GM12878 (cell line): Measurements from ENCODE around the gene ARID1A. TPM values are rescaled to one million over a fixed set of nuclear protein-coding genes. Genes with fewer than 3 reads are reported as not detected.
A peak's percentile ranks its signal among the peaks of the same experiment; 100 is the strongest.

ENCODE experiments used
- ATAC-seq: fragments of 200-7000 bp; cut with Tn5 transposase; 3 replicates; pipeline ENCODE4 v1.9.1; 2020; ENCODE audit warnings: mild to moderate bottlenecking, moderate library complexity
- BruUV-seq: library from RNA; stranded (reverse); fragments of 400-500 nt; replicated peaks from 2 replicates; lab custom pipeline; 2021; lab: Mats Ljungman, UMichigan
- CTCF ChIA-PET: fragments of 300-600 bp; sonication (Branson Sonifier 250); formaldehyde crosslinking; extraction: SDS; loops from one replicate; lab custom pipeline; 2021; ENCODE audit warnings: inconsistent platforms; lab: Yijun Ruan, JAX
- POLR2A ChIA-PET: fragments of 350-600 bp; formaldehyde crosslinking; extraction: SDS; loops from one replicate; lab custom pipeline; 2021; ENCODE audit warnings: inconsistent platforms; lab: Charles Lee
- RAD21 ChIA-PET: fragments of 300-600 bp; sonication (Branson Sonifier 250); formaldehyde crosslinking; loops from one replicate; lab custom pipeline; 2023; ENCODE audit warnings: antibody characterized with exemption; ENCODE audit not compliant: unreplicated experiment; lab: Charles Lee
- SMC1A ChIA-PET: fragments of 300-600 bp; sonication (Branson Sonifier 250); formaldehyde crosslinking; loops from one replicate; lab custom pipeline; 2023; ENCODE audit not compliant: unreplicated experiment, uncharacterized antibody; lab: Charles Lee
- DNase-seq: peaks from one replicate; pipeline ENCODE4 v3.0.0-alpha.2; 2011; ENCODE audit warnings: low read depth, low spot score
- FAIRE-seq: peaks from 3 replicates; lab custom pipeline; 2011; peaks lifted over from hg19 to GRCh38; lab: Jason Lieb, UNC
- H2AFZ ChIP-seq: 2 replicates; pipeline ENCODE4 v1.6.0; 2011; ENCODE audit warnings: low read depth, low read length, control low read depth; ENCODE audit not compliant: control insufficient read depth
- H3K27ac ChIP-seq: 2 replicates; pipeline ENCODE4 v1.5.1; 2011; ENCODE audit warnings: control low read depth; ENCODE audit not compliant: control insufficient read depth, insufficient read depth
- H3K27me3 ChIP-seq, 2 experiments: replicated peaks in 1 of 2; 2 replicates each; pipeline versions ENCODE4 v1.6.0 to v1.6.1; 2011; ENCODE audit warnings: low read length in 1 of 2; ENCODE audit not compliant: control insufficient read depth in 2 of 2, insufficient read depth in 2 of 2
- H3K36me3 ChIP-seq, 2 experiments: 2 replicates each; pipeline ENCODE4 v1.5.1; 2011; ENCODE audit warnings: low read length in 1 of 2; ENCODE audit not compliant: control insufficient read depth in 2 of 2, insufficient read depth in 2 of 2
- H3K4me1 ChIP-seq: 2 replicates; pipeline ENCODE4 v1.6.1; 2011; ENCODE audit warnings: mild to moderate bottlenecking, low read length, moderate library complexity, mixed read lengths; ENCODE audit not compliant: control insufficient read depth, insufficient read depth
- H3K4me2 ChIP-seq: 2 replicates; pipeline ENCODE4 v1.6.0; 2011; ENCODE audit warnings: control low read depth; ENCODE audit not compliant: control insufficient read depth, insufficient read depth
- H3K4me3 ChIP-seq: fragments of 200-600 bp; sonication (generic); 2 replicates; pipeline ENCODE4 v1.5.1; 2016
- H3K79me2 ChIP-seq: 2 replicates; pipeline ENCODE4 v1.6.0; 2011; ENCODE audit warnings: low read length; ENCODE audit not compliant: control insufficient read depth, insufficient read depth
- H3K9ac ChIP-seq: 2 replicates; pipeline ENCODE4 v1.8.0; 2011; ENCODE audit warnings: low read length, control low read depth, mixed read lengths; ENCODE audit not compliant: control insufficient read depth, insufficient read depth
- H3K9me3 ChIP-seq: replicated peaks from 3 replicates; pipeline ENCODE4 v1.5.1; 2011; ENCODE audit warnings: mild to moderate bottlenecking, low read length; ENCODE audit not compliant: control insufficient read depth, insufficient read depth
- H4K20me1 ChIP-seq: 2 replicates; pipeline ENCODE4 v1.6.0; 2011; ENCODE audit not compliant: control insufficient read depth, insufficient read depth
- ASH2L ChIP-seq: fragments of 300-600, 200-600 bp; sonication (generic); IDR thresholded peaks from 2 replicates; pipeline ENCODE4 v1.6.1; 2017; ENCODE audit warnings: low read depth, mild to moderate bottlenecking, borderline replicate concordance
- ATF7 ChIP-seq: fragments of 450-650 bp; IDR thresholded peaks from 2 replicates; pipeline ENCODE4 v1.6.1; 2016; ENCODE audit warnings: low read depth, mild to moderate bottlenecking
- BACH1 ChIP-seq: fragments of 450-650 bp; IDR thresholded peaks from 2 replicates; pipeline ENCODE4 v1.6.1; 2017; ENCODE audit warnings: mild to moderate bottlenecking, borderline replicate concordance
- CBFB ChIP-seq: IDR thresholded peaks from 2 replicates; pipeline ENCODE4 v1.6.1; 2016; ENCODE audit warnings: antibody characterized with exemption, low read depth
- EED ChIP-seq: sonication (generic); IDR thresholded peaks from 2 replicates; pipeline ENCODE4 v1.6.1; 2016; ENCODE audit warnings: antibody characterized with exemption, low read depth
- GATAD2B ChIP-seq: fragments of 450-650 bp; conservative IDR thresholded peaks from 2 replicates; pipeline ENCODE4 v1.6.1; 2017; ENCODE audit warnings: low read depth, mild to moderate bottlenecking, moderate library complexity
- HDAC6 ChIP-seq: fragments of 200-600 bp; sonication (generic); IDR thresholded peaks from one replicate; pipeline ENCODE4 v1.8.0; 2017; ENCODE audit warnings: antibody characterized with exemption; ENCODE audit not compliant: unreplicated experiment
- IKZF1 ChIP-seq: fragments of 450-650 bp; conservative IDR thresholded peaks from 2 replicates; pipeline ENCODE4 v1.6.1; 2017; ENCODE audit warnings: antibody characterized with exemption, mild to moderate bottlenecking
- IKZF2 ChIP-seq, 2 experiments: fragments of 450-650 bp; IDR thresholded peaks; 2 replicates each; pipeline ENCODE4 v1.6.1; 2017; ENCODE audit warnings: mild to moderate bottlenecking in 2 of 2, moderate library complexity in 2 of 2
- JUNB ChIP-seq: IDR thresholded peaks from 2 replicates; pipeline ENCODE4 v1.6.1; 2016; ENCODE audit warnings: antibody characterized with exemption, mild to moderate bottlenecking
- RUNX3 ChIP-seq: IDR thresholded peaks from 2 replicates; pipeline ENCODE4 v1.6.1; 2012; ENCODE audit warnings: low read length, inconsistent platforms
- SPI1 ChIP-seq: IDR thresholded peaks from 2 replicates; pipeline ENCODE4 v1.6.1; 2011; ENCODE audit warnings: low read depth, mild to moderate bottlenecking, low read length, moderate library complexity, borderline replicate concordance; ENCODE audit not compliant: insufficient read depth
- ZBTB33 ChIP-seq: fragments of 450-650 bp; IDR thresholded peaks from 2 replicates; pipeline ENCODE4 v1.6.1; 2017; ENCODE audit warnings: mild to moderate bottlenecking
- ZNF207 ChIP-seq: fragments of 450-650 bp; IDR thresholded peaks from 2 replicates; pipeline ENCODE4 v1.6.1; 2014; ENCODE audit warnings: antibody characterized with exemption, mild to moderate bottlenecking, borderline replicate concordance
- ZNF217 ChIP-seq: fragments of 450-650 bp; IDR thresholded peaks from 2 replicates; pipeline ENCODE4 v1.6.1; 2017; ENCODE audit warnings: antibody characterized with exemption, mild to moderate bottlenecking
- WGBS: methylation state at CpG from one replicate; pipeline ENCODE4 v1.1.6; 2016; ENCODE audit warnings: low lambda C conversion rate; ENCODE audit not compliant: insufficient replicate concordance, insufficient coverage; ENCODE audit errors: missing lambda C conversion rate; 5-methylcytosine and 5-hydroxymethylcytosine counted together
- in situ Hi-C: fragments of 300-500 bp; cut with MboI; formaldehyde crosslinking; loops from 9 replicates; pipeline ENCODE4 v1.14.3; 2018; ENCODE audit warnings: mixed read lengths
- intact Hi-C: fragments of 100-400 bp; cut with micrococcal nuclease; formaldehyde crosslinking; loops from one replicate; pipeline ENCODE4 v1.14.2; 2022; ENCODE audit not compliant: unreplicated experiment
- polyA plus RNA-seq, 11 experiments: library from polyadenylated mRNA; depleted of rRNA in 4 of 11; unstranded in 6 of 11; stranded (reverse) in 5 of 11; fragments of >200 nt; fragmentation: Nextera tagmentation in 4 of 11; fragmentation: Illumina TruSeq in 1 of 11; extraction: Ambion mirVana in 4 of 11; extraction: Trizol in 1 of 11; gene quantifications; 1 replicate in 1 of 11; 2 replicates in 10 of 11; pipeline versions ENCODE4 v1.2.1 to v1.2.3, GENCODE V29; 2011 to 2016; ENCODE audit warnings: inconsistent platforms in 2 of 11, missing spikeins in 2 of 11, low read depth in 1 of 11
- total RNA-seq, 4 experiments: library from RNA; depleted of rRNA in 3 of 4; stranded (reverse); fragments of >200 nt in 3 of 4; fragmentation: Illumina TruSeq in 1 of 4; extraction: Trizol in 1 of 4; gene quantifications; 2 replicates each; pipeline versions ENCODE4 v1.2.1 to v1.2.3, GENCODE V29; 2013 to 2021

The ARID1A gene
- total and polyA plus RNA-seq, 10 of the 15 experiments (the other 5 are each of a cell fraction or from before 2014, with no cell fraction given) = 10.0 to 98.0 (median 23.5) TPM

DNA sequence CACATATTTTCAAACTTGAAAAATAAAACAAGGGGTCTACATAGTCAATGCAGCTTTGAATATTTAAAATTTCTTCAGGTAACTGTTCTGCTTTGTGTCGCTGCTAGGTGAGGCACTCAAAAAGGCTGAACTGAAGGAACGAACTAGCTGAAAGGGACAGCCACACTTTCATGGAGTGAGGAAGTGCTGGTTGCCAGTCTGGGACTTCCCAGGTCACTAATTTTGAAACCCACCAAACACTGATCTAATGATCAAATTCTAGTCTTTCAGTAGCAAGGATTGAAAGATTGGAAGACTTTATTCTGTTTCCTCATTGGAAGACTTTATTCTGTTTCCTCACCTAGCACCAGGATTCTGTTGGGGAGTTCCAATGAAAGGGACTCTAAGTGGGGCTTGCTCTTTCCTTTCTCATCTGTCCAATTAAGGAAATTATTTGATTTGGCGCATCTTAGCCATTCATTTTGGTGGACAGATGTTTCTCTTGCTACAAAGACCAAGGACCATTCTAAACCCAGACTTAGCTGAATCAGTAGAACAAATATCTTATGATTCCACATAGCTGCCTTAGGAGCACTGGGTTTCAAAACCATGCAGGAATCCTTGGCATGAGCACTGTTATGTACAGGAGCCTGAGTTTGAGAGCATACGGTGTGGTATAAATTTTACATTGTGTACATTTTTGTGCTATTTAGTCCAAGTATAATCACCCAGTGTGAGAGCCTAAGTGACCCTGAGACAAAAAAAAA lies 10.9 kb upstream of the ARID1A start:
- Histone ChIP-seq H4K20me1 (no peaks in the 10 kb centered on the region), H3K27ac (no peak overlapping the region), H3K36me3 (no peaks in the 10 kb centered on the region), H3K9ac (no peak overlapping the region), H2AFZ (peak overlapping the region; percentile 25; the same call in 1 of the 2 replicates), H3K9me3 (no peaks in the 10 kb centered on the region), H3K4me3 (no peak overlapping the region)
- in situ Hi-C loops (no loop called here), intact Hi-C loops (no loop called here)
- ATAC-seq = peak; percentile 72
- no peak for FAIRE-seq
- 30% methylated on average over 4 of the region's 4 CpGs for WGBS
- RAD21 ChIA-PET = interaction anchor here (0.9 kb wide), 1 partner anchor 8 kb away, joined by 5 read pairs; no protein-coding TSS in a partner anchor
- CTCF ChIA-PET = interaction anchor here (1.4 to 4.5 kb wide), 4 partner anchors 7 to 105 kb away, joined by 3 to 39 read pairs (median 5); no protein-coding TSS in a partner anchor
- POLR2A ChIA-PET = interaction anchor here (0.7 to 7.0 kb wide), 4 partner anchors 8 to 150 kb away, joined by 3 to 83 read pairs (median 4); no protein-coding TSS in a partner anchor
- no TSS peak for BruUV-seq
- TF ChIP-seq IKZF1 = peak; percentile 44; the same call in 1 of the 2 replicates
- TF ChIP-seq JUNB = peak; percentile 56
- TF ChIP-seq ZBTB33 = no peak
- TF ChIP-seq EED = 0 out of 2 replicates have a peak, but pooled peaks have one; percentile 54
- TF ChIP-seq RUNX3 = peak; percentile 32; the same call in 1 of the 2 replicates
- no peak for TF ChIP-seq HDAC6
- TF ChIP-seq IKZF2 (IDR thresholded peaks at IDR 0.05) = 0 out of 4 replicates have a peak, but pooled peaks of 1 of the 2 experiments have one; percentile 24
- no peak for TF ChIP-seq ZNF217
- no peak for TF ChIP-seq ATF7
- TF ChIP-seq GATAD2B = no peak
- TF ChIP-seq CBFB = no peak
- TF ChIP-seq ZNF207 = no peak
- TF ChIP-seq ASH2L = no peak
- TF ChIP-seq BACH1 = no peak
- peak; percentile 66; the same call in 1 of the 2 replicates for TF ChIP-seq SPI1
- TF ChIP-seq, all 136 proteins: peak for 6
- Histone ChIP-seq H3K4me2 (no peak overlapping the region), H3K79me2 (no peaks in the 10 kb centered on the region), H3K27me3 (no peaks in the 10 kb centered on the region), H3K4me1 (peaks cover 4% of the 10 kb centered on the region)
- no peak for DNase-seq
- SMC1A ChIA-PET = interaction anchor here (0.8 to 2.5 kb wide), 3 partner anchors 9 to 83 kb away, joined by 3 to 9 read pairs (median 6); no protein-coding TSS in a partner anchor
